Upper lobe of right lung (tissue), 1 donor: ENCODE results near the gene SPATA13. TPM values are rescaled to one million over a fixed set of nuclear protein-coding genes. Genes with fewer than 3 reads are reported as not detected.

Experiments
- ATAC-seq: fragments of 200-7000 bp; cut with Tn5 transposase; one replicate; pipeline ENCODE4 v1.9.1; 2020; ENCODE audit warnings: mild to moderate bottlenecking, moderate library complexity
- DNase-seq: peaks from one replicate; pipeline ENCODE4 v3.0.0-alpha.2; 2020
- H3K27ac ChIP-seq: fragments of 200-600 bp; one replicate; pipeline ENCODE4 v1.8.0; 2022
- H3K27me3 ChIP-seq: fragments of 200-600 bp; one replicate; pipeline ENCODE4 v1.8.0; 2022; ENCODE audit warnings: mild to moderate bottlenecking
- H3K36me3 ChIP-seq: fragments of 200-600 bp; one replicate; pipeline ENCODE4 v1.8.0; 2022
- H3K4me1 ChIP-seq: fragments of 200-600 bp; one replicate; pipeline ENCODE4 v1.8.0; 2022
- H3K4me3 ChIP-seq: fragments of 200-600 bp; one replicate; pipeline ENCODE4 v1.8.0; 2022; ENCODE audit warnings: mild to moderate bottlenecking
- H3K9me3 ChIP-seq: fragments of 200-600 bp; one replicate; pipeline ENCODE4 v1.8.0; 2022
- CTCF ChIP-seq: fragments of 200-600 bp; IDR thresholded peaks from one replicate; pipeline ENCODE4 v1.8.0; 2022; ENCODE audit warnings: antibody characterized with exemption
- intact Hi-C: fragments of 100-400 bp; cut with DNase I; formaldehyde crosslinking; loops from one replicate; pipeline ENCODE4 v1.11.0; 2022
- total RNA-seq: library from RNA; stranded (reverse); fragmentation: NEBNext Ultra II Directional; extraction: Animal tissue kit (Norgen Biotek cat#: 25700); gene quantifications from one replicate; pipeline ENCODE4 v1.2.1, GENCODE V29; 2021
- donor health status: DM: no; HTN: yes; CAD: no; lungs with severe emphysema.

SPATA13 gene
- total RNA-seq, 1 donor from 2014 or later = 34.4 TPM

- Histone ChIP-seq H3K27me3 (no peaks in the 10 kb centered on the region), H3K27ac (no peak overlapping the region), H3K4me3 (no peak overlapping the region), H3K4me1 (peaks cover 8% of the 10 kb centered on the region), H3K9me3 (no peaks in the 10 kb centered on the region), H3K36me3 (no peaks in the 10 kb centered on the region)
- ATAC-seq (no peak), DNase-seq (no peak)
- no peak for TF ChIP-seq CTCF
- intact Hi-C loops = no loop called here
These were observed 7.2 kb upstream of the SPATA13 start for GRCh38 chr13:24153347-24153746.

GRCh38 chr13:24153979-24154701, 6.4 kb upstream of the SPATA13 start:
- ATAC-seq = peak; percentile 11

GRCh38 chr13:24159357-24159756, 1.2 kb upstream of the SPATA13 start:
- Histone ChIP-seq H3K4me1 (peaks cover 27% of the 10 kb centered on the region), H3K4me3 (no peak overlapping the region), H3K36me3 (no peaks in the 10 kb centered on the region), H3K27ac (peak overlapping the region; percentile 69), H3K9me3 (no peaks in the 10 kb centered on the region), H3K27me3 (no peaks in the 10 kb centered on the region)
- DNase-seq = no peak
- TF ChIP-seq CTCF = no peak
- intact Hi-C loops = no loop called here
- ATAC-seq = no peak

More at GRCh38 chr13:24153979-24154701, 6.4 kb upstream of the SPATA13 start:
- intact Hi-C loops = no loop called here
- no peak for TF ChIP-seq CTCF
- Histone ChIP-seq H3K9me3 (no peaks in the 10 kb centered on the region), H3K4me1 (peaks cover 3% of the 10 kb centered on the region), H3K27ac (no peak overlapping the region), H3K27me3 (no peaks in the 10 kb centered on the region), H3K4me3 (no peak overlapping the region), H3K36me3 (no peaks in the 10 kb centered on the region)
- DNase-seq = no peak

- H3K27me3 ChIP-seq = no peaks in the 10 kb centered on the region
- peak overlapping the region; percentile 83 for H3K27ac ChIP-seq
- intact Hi-C loops = no loop called here
- no peak for TF ChIP-seq CTCF
- H3K9me3 ChIP-seq = no peaks in the 10 kb centered on the region
- H3K4me3 ChIP-seq = peak overlapping the region; percentile 78
- H3K36me3 ChIP-seq = no peaks in the 10 kb centered on the region
- DNase-seq = no peak
- ATAC-seq = peak; percentile 59
- peaks cover 27% of the 10 kb centered on the region for H3K4me1 ChIP-seq
These were observed 673 bp downstream of the SPATA13 start for GRCh38 chr13:24161010-24161775.

- Histone ChIP-seq H3K27me3 (no peaks in the 10 kb centered on the region), H3K9me3 (no peaks in the 10 kb centered on the region), H3K4me3 (peak overlapping the region; percentile 78), H3K4me1 (peaks cover 27% of the 10 kb centered on the region), H3K27ac (no peak overlapping the region), H3K36me3 (no peaks in the 10 kb centered on the region)
- no peak for ATAC-seq
- DNase-seq = no peak
- no peak for TF ChIP-seq CTCF
- intact Hi-C loops = no loop called here
These were observed 1.5 kb downstream of the SPATA13 start for GRCh38 chr13:24161980-24162525.
